Ramos (cell line): ENCODE measurements around the gene MAN1A1.

Source experiments
- in situ Hi-C: fragments of 300-500 bp; cut with MboI; formaldehyde crosslinking; loops from one replicate; pipeline ENCODE4 v1.14.3; 2022; ENCODE audit warnings: low sequenced_read_pairs; ENCODE audit not compliant: unreplicated experiment

The MAN1A1 gene

GRCh38 chr6:119133400-119133799 lies 216.2 kb downstream of the MAN1A1 start:
- in situ Hi-C loops, result loop anchor here (25.0 kb wide), 1 partner anchor 829 kb away; no protein-coding TSS in a partner anchor

GRCh38 chr6:119132261-119132981 lies 217.1 kb downstream of the MAN1A1 start:
- in situ Hi-C loops, result loop anchor here (25.0 kb wide), 1 partner anchor 830 kb away; no protein-coding TSS in a partner anchor

- in situ Hi-C loops, result loop anchor here (25.0 kb wide), 1 partner anchor 832 kb away; no protein-coding TSS in a partner anchor
These were observed 219.5 kb downstream of the MAN1A1 start for GRCh38 chr6:119129968-119130484.

- in situ Hi-C loops, result loop anchor here (25.0 kb wide), 1 partner anchor 833 kb away; no protein-coding TSS in a partner anchor
These were observed 220.2 kb downstream of the MAN1A1 start for GRCh38 chr6:119129148-119129967.

GRCh38 chr6:119128252-119128912 lies 221.2 kb downstream of the MAN1A1 start:
- in situ Hi-C loops, result loop anchor here (25.0 kb wide), 1 partner anchor 834 kb away; no protein-coding TSS in a partner anchor

- in situ Hi-C loops, result loop anchor here (25.0 kb wide), 1 partner anchor 835 kb away; no protein-coding TSS in a partner anchor
These were observed 221.9 kb downstream of the MAN1A1 start for GRCh38 chr6:119127627-119128026.
